SK-N-MC (cell line): ENCODE results near the gene MEDAG.

ENCODE experiments used
- FOXP2 ChIP-seq: optimal IDR thresholded peaks from 2 replicates; pipeline ENCODE3; 2011; ENCODE audit warnings: mild to moderate bottlenecking, moderate library complexity; ENCODE audit not compliant: insufficient read depth; ENCODE audit errors: extremely low read length, control extremely low read depth
- POLR2AphosphoS5 ChIP-seq: IDR thresholded peaks from 2 replicates; pipeline ENCODE4 v1.6.1; 2012; ENCODE audit warnings: mild to moderate bottlenecking, low read depth, low read length, borderline replicate concordance

DNA sequence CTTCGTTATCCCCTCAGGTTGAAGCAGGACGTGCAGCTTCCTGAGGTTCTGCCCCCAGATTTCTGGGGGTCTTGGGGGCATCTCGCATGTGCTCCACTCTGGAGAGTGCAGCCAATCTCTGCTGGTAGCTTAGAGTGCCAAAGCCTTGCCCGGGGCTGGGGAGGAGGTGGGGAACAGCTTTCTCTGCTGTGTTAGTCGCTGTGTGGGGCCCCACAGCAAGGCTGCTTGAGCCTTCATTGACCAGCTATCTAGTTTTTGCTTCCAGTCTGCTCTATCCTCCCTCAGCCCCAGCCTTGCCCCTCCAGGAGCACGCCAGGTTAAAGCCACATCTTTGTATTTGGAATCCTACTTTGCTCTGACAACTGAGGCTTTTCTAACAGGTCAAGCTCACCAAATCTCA is 32.0 kb upstream of the MEDAG start:
- TF ChIP-seq POLR2AphosphoS5 (no peak), FOXP2 (no peak)
